NCI-H69 (cell line): ENCODE results near the gene AQP7.
"Not testable (repeated sequence)": the region's sequence is repeated elsewhere in the genome, so short reads cannot be mapped to it uniquely, and the experiment has no call there.

Experiments
- DNase-seq: peaks from one replicate; lab custom pipeline; 2025; lab: John Stamatoyannopoulos, UW

AQP7 gene

DNA sequence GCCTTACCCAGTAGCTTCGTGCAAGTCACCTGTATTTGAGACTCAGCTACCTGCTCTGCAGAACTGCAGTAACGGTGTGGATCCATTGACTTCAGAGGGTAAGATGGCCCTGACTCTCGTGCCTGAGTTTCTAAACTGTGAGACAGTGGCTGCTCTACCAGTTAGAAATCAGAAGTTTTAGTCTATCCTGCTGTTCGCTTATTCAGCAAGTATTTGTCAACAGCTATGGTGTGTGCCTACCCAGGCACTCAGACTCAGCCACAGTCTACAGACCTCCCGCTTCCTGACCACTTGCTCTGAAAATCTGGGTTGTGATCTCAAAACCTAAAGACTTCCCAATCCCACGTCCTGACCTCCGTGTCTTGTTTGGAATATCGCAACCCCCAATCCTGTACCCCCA lies 31.5 kb upstream of the AQP7 start:
- no peak for DNase-seq

- DNase-seq: no peak
Measured at GRCh38 chr9:33431420-33431819, 29.1 kb upstream of the AQP7 start.

GRCh38 chr9:33430942-33431341 lies 28.6 kb upstream of the AQP7 start:
- no peak for DNase-seq

DNA sequence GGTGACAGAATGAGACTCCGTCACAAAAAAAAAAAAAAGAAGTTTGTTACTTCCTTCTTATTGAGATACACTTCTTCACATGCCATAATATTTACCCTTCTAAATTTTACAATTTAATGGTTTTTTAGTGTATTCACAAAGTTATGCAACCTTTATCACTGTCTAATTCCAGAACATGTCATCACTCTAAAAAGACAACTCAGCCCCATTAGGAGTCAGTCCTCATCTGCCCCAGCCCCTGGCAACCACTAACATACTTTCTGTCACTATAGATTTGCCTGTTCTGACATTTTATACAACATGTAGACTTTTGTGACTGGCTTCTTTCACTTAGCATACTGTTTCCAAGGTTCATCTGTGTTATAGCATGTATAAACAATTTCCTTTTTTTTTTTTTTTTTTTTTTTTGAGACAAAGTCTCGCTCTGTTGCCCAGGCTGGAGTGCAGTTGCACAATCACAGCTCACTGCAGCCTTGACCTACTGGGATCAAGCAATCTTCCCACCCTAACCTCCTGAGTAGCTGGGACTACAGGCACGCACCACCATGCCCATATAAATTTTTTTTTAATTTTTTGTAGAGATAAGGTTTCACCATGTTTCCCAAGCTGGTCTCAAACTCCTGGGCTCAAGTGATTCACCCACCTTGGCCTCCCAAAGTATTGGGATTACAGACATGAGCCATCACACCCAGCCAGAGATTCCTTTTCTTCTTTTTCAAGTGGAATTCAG lies 27.1 kb upstream of the AQP7 start:
- DNase-seq: no peak

DNA sequence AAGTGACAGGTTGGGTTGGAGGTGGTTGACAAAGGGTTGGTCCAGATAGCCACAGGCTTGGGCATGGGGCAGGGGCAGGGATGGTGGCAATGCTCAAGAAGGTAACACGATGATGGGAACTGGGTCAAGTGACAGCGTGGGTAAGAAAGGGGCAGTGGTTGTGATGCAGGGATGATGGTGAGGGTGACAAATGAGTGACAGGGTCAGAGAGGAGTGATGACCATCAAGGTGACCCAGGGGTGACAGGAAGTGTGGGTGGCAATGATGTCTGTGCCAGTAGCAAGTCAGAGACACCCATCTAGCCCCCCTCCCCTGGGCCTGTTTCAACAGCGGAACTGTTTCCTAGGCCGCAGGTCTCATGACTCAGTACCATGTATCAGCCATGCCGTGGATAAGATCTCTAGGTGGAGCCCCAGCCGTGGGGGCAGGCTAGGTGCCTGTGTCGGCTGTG lies 24.5 kb upstream of the AQP7 start:
- no peak for DNase-seq

DNA sequence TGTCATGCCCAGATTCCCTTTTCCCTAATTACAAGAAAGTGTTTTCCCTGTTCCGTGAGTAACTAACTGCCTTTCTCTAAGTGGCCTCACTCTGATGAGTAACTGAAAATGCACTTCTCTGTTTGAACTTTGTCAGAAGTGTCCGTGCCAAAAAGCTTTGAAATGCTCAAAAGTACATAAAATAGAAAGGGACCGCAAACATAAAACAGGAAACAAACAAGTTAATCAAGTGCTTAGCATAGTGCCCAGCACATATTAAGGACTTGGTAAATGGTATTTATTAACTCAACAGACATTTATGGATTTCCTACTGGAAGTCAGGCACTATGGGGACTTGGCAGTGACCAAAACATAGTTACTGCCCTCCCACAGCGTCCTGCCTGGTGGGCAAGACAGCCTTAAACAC lies 22.8 kb upstream of the AQP7 start:
- DNase-seq: no peak

- DNase-seq: not testable (repeated sequence)
Measured at GRCh38 chr9:33424492-33424891, 22.1 kb upstream of the AQP7 start.

- not testable (repeated sequence) for DNase-seq
Measured at GRCh38 chr9:33424043-33424442, 21.7 kb upstream of the AQP7 start.

GRCh38 chr9:33419708-33420303 lies 17.4 kb upstream of the AQP7 start:
- no peak for DNase-seq

DNA sequence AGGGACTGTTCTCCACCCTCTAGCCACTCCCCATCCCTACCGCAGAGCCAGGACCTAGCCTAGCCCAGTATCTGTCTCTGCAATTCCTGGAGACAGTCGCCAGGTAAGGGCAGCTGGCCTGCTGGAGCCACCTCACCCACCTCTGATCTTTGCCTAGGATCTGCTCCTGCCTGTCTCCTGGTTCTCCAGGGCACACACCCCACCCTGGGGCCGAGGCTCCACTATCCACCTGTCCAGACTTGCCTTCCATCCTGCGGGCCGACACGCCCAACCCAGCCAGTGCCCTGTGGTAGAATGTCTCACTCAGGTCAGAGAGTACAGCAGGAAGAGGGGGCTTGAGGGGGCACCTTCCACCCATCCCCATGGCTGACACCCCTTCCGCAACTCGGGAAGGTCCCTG lies 15.7 kb upstream of the AQP7 start:
- peak; percentile 17 for DNase-seq

DNA sequence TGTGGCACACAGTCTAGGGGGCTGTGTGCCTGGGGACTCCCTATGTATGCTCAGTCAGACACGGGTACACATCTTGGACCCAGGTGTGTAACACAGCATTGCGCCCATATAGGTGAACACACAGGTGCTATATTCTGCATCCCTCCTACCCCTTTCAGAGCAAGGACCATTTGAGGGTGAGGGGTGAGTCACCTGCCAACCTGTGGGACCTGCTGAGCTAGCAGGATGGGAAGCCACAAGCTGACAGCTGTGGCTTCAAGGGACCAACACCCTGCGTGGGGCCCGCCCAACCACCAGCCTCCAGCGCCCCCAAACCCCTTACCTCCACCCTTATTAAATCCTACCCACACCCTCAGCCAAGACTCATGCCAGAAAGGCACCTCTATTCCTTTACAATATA lies 14.6 kb upstream of the AQP7 start:
- DNase-seq: peak; percentile 16

GRCh38 chr9:33415501-33416038 lies 13.2 kb upstream of the AQP7 start:
- DNase-seq: peak; percentile 98

DNA sequence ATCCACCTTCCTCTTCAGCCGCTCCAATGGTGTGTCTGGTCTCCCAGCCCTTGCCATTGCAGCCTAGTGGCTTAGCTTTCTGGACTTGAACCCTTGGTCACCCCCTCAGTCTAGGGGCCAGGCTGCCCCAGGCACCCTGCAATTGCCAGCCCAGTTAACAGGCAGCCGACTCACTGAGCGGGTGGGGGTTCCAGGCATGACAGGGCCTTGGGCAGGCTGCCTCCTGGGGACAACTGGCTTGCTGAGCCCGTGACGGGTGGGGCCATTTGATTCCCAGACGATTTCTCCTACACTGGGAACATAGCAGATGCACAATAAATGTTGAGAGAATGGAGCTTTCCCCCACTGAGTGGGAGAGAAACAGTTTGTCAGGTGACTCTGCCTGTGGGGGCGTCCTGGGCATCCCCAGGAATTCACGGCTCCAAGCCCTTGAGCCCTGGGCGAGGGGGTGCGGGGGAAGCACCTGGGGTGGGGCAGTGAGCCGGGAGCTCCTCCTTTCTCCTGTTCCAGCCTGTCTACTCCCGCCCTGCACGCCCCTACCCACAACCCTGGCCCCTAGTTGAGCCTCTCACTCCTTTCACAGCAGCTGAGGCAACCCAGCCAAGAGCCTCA lies 12.6 kb upstream of the AQP7 start:
- peak; percentile 35 for DNase-seq

- DNase-seq: no peak
Measured at GRCh38 chr9:33414268-33414667, 11.9 kb upstream of the AQP7 start.

GRCh38 chr9:33408087-33408486 lies 5.7 kb upstream of the AQP7 start:
- no peak for DNase-seq

DNA sequence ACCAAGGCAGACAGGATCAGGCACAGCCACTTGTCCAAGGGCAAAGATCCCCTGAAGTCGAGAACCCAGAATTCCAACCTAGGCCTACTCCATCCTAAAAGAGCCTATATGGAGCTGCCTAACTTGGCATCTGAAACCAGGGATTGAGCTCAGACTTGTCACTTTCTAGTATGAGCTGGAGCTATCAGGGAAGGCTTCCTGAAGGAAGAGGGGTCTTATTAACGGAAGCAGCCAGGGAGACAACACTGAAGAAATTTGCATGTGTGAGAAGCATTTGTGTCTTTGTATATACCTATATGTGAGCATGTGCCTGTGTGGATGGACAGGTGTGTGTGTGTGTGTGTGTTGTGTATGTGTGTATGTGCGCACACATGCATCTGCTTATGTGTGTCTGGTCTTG lies 4.7 kb upstream of the AQP7 start:
- no peak for DNase-seq

GRCh38 chr9:33404788-33405362 lies 2.5 kb upstream of the AQP7 start:
- DNase-seq: peak; percentile 23

DNA sequence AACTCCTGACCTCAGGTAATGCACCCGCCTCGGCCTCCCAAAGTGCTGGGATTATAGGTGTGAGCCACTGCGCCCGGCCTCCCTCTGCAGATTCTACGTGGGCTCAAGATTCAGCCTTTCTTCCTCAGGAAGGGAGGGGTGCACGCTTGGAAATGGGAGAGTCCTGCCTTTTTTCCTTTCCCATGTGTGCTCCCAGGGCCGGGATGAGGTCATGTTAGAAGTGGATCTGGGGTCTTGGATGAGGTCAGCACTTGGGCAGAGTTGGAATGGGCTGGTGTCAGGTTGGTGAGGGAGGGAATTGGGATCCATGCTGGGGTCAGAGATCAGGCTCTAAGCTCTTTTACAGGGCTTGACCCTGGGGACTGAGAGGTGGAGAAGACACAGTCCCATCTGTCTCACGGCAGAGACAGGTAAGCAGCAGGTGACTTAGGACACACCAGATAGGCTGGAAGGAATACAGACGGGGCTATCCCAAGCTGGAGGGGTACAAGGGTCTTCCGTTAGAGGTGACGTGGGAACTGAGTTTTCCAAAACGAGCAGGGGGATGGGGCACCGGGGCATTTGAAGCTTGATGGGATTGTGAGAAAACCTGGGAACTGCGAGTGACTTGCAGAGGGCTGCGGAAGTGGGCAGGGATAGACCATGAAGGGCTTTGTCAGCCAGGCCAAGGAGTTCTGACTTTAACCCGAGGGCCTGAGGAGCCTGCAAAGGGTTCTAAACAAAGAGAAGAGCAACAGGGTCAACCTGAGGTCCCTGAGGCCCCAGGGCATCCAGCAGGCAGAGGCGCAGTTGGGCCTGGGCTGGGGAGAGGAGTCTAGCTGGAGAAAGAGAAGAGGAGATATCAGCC lies 1.8 kb upstream of the AQP7 start:
- DNase-seq: no peak

DNA sequence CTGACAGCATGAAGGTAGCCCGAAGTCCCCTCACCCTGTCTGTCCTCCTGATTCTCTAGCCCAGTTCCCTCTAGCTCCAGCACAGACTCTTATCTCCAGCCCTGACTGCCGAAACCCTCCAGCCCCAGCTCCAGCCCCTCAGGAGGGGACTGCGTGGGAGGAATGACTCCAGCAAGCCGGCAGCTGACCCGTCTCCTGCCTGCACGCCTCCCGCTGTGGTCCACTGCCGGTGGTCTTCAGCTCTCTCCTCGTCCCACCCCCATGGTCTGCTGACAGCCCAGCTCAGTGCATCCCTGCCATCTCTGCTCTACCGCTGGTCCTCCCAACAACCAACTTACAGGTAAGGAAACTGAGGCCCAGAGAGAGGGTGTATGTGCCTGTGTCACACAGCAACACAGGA lies 559 bp downstream of the AQP7 start:
- DNase-seq: not testable (repeated sequence)

GRCh38 chr9:33399047-33399446 lies 3.3 kb downstream of the AQP7 start:
- DNase-seq: not testable (repeated sequence)

DNA sequence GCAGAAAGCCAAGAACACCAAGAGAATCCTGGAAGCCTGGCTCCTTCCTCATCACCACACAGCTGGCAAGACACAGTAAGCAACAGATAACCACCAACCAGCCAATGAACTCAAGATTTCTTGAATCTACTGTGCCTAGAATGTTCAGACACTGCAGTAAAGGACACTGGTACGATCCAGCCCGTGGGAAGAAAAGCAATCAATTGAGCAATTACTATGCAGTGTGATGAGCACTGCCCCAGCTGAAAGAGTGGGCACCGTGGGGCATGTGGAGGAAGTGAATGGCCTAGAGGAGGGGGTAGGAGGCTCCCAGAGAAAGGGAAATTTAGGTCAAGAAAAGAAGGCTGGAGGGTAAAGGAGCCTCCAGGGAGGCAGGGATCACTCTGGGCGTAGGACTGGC lies 4.6 kb downstream of the AQP7 start:
- DNase-seq: not testable (repeated sequence)
